Lung microvascular endothelial cell (primary cell): ENCODE results near the gene SLC19A1. TPM values are rescaled to one million over a fixed set of nuclear protein-coding genes. Genes with fewer than 3 reads are reported as not detected.

Experiments used
- DNase-seq, 2 donors: peaks; one replicate each; pipeline versions ENCODE4 v3.0.0 to v3.0.0-alpha.2; 2010; ENCODE audit warnings: low read depth in 2 of 2
- total RNA-seq: library from RNA; depleted of rRNA; stranded (reverse); fragments of >200 nt; gene quantifications from 2 replicates; pipeline ENCODE4 v1.2.1, GENCODE V29; 2014

SLC19A1 gene
- total RNA-seq, 1 donor from 2014 or later, result 5.2 TPM

DNA sequence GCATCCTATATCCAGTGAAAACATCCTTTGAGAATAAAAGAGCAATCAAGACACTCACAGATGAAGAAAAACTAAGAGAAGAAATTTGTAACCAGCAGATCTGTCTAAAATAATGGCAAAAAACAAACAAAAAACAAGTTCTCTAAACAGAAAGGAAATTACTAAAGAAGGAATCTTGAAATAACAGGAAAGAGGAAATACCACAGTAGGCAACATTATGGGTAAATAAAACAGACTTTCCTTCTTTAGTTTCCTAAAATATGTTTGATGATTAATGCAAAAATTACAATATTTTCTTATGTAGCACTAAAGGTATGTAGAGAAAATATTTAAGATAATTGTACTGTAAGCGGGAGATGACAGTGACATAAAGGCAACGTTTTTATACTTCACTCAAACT lies 23.5 kb downstream of the SLC19A1 start:
- DNase-seq, result no peak

DNA sequence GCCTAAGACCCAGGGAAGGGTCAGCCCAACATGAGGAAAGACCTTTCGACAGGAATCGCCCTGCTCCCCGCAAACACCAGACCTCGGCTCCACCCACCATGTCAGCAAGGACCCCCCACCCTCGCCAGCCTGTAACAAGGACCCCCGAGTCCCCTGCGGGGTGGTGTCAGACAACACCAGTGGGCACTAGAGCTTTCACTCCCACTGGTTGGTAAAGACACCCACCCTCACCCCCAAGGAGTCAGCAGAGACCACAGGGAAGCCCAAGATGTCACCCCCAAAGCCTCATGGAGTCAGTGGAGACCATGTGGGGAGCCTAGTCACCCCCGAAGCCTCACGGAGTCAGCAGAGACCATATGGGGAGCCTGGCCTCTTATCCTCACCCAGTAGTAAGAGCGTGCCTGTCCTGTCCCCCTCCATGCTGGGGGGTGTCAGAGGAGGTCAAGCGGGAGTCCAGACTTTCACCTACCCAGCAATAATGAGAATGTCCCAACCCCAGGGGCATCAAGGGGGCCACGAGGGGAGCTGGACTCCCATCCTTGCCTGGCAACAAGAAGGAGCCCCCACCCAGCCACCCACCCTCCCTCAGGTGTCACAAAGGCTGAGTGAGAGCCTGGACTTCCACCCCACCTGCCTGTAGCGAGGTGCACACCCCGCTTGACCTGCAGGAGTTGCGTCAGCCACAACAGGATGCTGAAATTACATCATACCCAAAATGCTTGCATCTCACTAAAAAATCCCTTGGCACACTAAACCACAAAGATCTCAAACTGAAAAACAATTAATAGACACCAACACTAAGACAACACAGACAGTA lies 24.8 kb downstream of the SLC19A1 start:
- peak in 1 of 2 donors; percentile 46 for DNase-seq

DNA sequence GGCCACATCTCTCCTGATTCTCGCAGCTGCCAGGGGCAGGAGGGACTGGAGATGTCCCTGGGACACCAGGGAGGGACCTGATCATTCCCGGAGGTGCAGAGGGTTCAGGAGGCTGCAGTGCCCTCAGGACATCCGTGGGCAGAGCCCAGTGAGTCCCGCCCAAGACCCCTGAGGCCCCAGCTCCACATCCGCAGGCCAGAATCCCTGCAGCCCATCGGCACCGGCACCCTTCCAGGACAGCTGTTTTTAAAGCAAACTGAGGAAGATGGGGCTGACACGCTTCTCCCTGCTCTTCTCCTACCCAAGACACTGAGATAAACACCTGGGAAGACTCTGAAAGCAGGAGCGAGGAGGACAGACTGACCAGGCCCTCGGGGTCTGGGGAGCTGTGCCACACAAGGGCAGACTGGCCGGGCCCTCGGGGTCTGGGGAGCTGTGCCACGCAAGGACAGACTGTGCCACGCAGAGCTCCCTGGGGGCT lies 25.5 kb downstream of the SLC19A1 start:
- DNase-seq, result no peak

DNA sequence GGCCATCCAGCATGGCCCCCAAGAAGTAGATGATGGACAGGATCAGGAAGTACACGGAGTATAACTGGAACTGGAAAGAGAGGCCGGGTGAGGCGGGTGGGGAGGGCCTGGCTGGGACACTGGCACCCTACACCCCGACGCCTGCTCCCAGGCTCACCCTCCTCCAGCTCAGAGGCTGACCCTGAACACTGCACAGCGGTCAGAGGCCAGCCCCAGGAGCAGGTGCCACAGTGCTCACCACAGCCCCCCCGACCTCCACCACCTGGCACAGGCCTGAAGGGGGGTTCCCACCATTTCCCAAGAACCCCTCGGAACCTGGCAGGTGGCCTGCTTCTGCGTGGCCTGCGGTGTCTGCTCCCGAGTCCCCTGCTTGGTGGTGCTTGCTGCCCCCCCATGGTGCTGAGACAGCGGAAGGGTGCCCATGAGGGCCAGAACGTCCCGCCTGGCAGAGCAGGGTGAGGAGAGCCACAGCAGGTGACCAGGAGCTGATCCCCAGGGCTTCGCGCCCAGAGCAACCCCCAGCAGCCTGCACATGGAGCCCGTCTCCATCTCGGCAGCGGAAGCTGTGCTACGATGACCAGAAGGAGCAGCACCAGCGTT lies 26.1 kb downstream of the SLC19A1 start:
- DNase-seq, result no peak

DNA sequence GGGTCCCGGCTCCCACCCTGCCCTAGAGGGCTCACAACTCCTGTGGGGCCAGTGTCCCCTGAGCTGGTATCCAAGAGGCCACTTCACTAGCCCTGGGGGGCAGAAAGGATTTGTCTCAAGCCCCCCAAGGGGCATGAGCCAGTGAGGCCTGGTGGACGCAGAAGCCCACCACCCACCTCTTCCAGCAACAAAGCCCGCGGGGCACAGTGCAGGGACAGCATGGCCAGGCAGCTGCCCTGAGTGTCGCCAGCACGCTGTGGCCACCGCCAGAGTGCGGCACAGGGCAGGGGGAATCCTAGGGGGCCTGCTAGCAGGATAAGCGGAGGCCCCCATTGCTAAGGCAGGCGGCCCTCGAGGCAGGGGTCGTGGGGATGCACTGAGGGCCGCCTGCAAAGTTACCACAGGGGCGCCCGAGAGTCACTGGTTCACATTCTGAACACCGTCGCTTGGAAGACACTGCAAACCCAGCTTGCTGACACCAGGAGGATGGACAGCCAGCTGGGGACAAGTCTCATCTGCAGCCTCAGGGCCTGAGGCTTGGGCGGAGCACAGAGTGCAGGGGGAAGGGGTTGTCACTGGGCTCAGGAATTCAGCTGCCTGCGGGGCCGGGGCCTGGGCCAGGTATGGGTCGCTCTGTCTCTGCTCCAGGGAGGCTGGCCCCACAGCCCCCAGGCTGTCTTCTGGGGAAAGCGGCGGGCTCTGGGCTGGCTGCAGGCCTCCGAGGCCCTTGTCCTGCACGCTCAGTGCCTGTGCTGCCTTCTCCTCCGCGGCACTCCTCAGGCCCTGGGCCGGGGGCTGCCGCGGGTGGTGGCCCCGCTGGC lies 26.8 kb downstream of the SLC19A1 start:
- DNase-seq, result no peak

DNA sequence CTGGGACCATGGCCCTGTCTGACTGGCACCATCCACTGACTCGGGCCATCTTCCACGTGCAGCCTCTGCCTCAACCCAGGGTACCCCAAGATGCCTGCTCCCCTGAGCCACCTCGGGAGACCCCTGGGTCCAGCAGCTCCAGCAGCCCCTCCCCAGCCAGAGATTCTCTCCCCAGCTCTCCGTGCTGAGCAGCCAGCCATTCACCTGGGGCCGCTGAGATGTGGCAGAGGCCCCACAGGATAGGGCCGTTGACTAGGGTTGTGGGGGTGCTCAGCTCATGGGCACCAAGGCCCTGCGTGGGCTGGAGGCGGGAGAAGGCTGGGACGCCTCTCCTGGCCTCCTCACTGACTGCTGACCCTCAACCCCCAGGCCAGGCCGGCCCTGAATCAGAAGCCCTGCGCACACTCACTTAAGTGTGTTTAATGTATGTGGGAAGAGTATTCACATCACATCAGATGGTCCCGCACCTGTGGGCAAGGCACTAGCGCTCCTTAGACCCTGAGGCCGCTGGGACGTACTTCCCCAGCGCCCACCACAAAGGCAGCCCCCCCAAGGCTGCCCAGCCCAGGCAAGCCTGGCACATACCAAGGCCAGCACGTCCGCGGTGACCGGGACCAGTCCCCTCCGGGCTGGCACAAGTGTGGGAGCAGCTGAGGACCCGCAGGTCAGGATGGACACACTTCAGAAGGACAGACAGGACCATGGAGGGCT lies 27.8 kb downstream of the SLC19A1 start:
- DNase-seq, result no peak

DNA sequence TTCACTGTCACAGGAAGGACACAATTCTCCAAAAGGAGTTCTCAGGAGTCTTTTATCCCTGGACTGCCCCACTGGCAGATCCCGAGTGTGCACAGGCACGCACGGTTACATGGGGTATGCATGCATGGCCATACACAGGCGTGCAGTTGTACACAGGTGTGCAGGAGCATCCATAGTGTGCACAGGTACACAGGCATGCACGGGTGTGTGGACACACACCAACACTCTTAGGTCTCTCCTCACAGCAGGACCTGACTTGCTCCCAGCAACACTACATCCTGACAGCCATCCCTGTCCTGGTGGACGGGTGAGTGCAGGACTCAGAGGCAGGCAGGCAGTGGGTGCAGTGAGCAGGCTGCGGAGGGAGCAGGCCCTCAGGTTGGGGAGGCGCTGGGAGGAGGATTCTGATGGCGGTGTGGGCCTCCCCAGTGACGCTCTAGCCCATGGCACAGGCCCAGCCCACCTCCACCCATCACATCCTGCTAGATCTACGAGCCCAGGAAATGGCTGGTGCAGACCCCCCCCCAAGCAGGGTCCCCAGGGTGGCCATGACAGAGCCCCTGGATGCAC lies 28.4 kb downstream of the SLC19A1 start:
- no peak for DNase-seq

DNA sequence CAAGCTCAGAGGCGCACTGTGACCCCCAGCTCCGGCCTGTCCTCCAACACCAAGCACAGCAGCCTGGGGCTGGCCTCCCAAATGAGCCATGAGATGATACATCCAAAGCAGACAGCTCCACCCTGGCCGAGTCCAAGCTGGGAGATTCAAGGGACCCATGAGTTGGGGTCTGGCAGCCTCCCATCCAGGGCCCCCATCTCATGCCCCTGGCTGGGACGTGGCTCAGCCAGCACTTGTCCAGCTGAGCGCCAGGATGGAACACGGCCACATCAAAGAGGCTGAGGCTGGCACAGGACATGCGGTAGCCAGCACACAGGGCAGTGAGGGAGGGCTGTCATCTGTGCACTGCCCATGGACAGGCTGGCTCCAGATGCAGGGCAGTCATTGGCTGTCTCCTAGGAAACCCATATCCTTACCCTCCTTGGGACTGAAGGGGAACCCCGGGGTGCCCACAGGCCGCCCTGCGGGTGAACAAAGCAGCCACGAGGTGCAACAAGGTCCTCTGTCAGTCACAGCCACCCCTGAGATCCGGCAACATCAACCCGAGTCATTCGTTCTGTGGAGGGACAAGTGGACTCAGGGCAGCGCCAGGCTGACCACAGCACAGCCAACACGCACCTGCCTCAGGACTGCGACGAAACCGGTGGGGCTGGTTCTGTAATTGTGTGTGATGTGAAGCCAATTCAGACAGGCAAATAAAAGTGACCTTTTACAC lies 29.1 kb downstream of the SLC19A1 start:
- DNase-seq, result no peak

DNA sequence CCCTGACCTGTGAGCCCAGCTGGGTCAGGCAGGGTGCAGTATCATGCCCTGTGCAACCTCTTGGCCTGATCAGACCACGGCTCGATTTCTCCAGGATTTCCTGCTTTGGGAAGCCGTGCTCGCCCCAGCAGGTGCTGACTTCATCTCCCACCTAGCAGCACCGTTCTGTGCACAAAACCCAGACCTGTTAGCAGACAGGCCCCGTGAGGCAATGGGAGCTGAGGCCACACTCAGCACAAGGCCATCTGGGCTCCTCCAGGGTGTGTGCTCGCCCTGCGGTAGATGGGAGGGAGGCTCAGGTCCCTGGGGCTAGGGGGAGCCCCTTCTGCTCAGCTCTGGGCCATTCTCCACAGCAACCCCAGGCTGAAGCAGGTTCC lies 29.6 kb downstream of the SLC19A1 start:
- DNase-seq, result no peak

DNA sequence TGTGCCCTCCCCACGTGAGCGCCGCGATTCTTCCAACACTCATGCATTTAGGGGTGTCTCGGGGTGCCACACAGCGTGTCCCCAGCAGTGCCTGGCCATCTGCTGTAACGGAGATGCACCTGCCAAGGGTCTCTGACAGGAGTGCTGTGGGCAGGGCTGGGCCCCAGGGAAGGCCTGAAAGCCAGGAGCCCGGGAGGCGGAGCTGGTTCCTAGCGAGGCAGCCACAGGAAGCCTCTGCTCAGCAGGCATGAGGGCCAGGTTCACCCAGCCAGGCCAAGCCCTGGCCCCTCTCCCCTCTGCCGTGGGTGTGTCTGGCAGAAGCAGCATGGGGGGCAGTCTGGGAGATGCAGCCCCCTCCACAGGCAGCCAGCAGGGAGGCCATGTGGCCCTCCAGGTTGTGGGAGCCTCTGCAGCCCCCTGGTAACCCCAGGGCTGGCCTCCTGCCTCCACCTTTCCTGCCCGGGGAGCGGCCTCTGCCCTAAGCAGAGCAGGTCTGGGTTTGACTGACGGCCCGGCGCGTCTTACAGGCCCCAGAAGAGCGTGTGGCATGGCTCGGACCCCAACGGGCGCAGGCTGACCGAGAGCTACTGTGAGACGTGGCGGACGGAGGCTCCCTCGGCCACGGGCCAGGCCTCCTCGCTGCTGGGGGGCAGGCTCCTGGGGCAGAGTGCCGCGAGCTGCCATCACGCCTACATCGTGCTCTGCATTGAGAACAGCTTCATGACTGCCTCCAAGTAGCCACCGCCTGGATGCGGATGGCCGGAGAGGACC lies 30.4 kb downstream of the SLC19A1 start:
- DNase-seq, result no peak

DNA sequence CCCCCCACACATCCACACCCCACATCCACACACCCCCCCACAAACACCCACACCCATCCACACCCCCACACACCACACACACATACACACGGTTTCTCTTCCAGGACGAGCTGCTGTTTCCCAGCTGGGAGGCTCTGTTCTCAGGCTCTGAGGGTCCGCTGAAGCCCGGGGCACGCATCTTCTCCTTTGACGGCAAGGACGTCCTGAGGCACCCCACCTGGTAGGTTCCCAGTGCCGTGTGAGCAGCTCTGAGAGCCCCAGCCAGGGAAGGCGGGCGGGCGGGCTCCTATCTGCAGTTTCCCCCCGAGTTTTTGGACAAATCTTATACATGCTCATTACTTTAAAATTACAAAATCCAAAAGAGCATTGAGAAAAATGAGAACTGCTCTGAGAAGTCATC lies 31.2 kb downstream of the SLC19A1 start:
- no peak for DNase-seq

DNA sequence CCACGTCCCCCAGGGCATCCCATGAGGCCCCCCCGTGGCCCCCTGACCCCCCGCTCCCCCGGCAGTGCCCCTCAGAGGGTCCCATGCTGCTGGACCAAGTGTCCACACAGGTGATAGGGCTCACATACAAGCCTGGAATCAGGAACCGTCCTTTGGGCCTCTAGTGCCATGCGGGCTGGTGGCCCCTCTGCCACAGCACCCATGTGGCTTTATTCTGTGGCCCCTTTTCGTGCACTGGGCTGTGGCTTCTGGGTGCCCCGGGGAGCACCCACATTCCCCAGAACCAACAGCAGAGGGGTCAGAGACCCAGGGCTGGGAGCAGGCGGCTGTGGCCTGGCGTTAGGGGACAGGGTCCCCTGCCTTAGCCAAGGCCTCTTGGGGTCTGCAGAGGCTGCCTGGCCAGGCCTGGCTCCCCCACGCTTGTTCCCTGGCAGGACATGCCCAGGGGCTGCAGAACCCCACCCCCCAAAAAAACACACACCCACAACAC lies 31.7 kb downstream of the SLC19A1 start:
- DNase-seq, result no peak

DNA sequence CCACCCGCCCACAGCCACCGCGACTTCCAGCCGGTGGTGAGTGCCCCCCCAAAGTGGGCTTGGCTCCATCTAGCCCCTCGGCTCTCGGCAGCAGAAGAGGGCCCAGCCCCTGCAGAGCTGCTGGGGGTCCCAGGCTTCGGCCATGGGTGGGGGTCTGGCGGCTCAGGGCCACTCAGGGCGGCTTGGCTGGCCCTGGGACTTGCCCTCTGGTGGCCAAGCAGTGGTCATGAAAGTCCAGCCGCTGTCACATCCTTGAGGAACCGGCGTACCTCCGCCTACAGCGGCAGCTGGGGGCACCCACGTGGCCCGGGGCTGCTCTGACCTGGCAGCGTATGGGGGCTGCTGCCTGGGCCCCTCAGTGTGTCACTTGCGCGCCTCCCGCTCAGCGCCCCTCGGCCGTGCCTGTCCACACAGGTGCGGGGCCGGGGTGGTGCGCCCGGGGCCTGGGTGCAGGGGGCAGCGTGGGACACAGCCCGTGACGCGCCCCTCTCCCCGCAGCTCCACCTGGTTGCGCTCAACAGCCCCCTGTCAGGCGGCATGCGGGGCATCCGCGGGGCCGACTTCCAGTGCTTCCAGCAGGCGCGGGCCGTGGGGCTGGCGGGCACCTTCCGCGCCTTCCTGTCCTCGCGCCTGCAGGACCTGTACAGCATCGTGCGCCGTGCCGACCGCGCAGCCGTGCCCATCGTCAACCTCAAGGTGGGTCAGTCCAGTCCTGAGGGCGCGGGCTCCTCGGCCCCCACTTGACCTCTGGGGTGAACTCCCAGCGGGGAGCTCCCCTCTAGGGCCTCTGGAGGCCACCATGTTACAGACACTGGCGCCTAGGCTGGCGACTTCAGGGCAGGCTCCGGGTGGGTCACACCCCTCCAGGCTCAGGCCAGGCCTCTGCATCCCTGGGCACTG lies 32.4 kb downstream of the SLC19A1 start:
- no peak for DNase-seq

DNA sequence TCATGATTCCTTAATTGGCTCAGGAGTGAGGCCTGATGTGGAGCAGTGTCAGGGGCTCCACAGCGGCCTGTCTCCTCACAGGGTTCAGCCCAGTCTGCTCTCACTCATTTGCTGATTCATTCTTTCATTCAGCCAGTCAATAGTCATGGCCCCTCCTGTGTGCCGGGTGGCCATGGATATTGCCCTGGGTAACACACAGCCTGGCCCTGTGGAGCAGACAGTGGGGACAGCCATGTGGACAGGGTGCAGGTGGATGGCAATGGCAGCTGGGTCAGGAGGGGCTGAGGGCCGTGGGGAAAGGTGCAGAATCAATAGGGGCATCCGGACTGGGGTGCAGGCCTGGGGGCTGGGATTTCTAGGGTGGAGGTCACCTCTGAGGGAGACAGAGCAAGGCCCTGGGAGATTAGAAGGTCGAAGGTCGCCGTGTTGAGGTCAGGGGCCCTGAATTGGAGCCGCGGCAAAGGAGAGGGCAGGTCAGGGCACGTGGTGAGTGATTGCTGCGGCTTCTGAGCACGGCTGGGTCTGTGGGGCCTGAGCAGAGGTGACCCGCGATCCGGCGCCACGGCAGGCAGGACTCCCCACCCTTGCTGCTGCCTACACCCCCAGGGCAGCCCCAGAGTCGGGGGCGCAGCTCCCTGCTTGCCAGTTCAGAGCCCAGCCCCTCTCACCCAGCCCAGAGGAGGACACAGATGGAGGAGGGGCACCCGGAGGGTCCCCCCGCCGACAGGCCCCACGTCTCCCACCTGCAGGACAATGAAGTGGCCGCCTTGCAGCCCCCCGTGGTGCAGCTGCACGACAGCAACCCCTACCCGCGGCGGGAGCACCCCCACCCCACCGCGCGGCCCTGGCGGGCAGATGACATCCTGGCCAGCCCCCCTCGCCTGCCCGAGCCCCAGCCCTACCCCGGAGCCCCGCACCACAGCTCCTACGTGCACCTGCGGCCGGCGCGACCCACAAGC lies 33.4 kb downstream of the SLC19A1 start:
- no peak for DNase-seq

DNA sequence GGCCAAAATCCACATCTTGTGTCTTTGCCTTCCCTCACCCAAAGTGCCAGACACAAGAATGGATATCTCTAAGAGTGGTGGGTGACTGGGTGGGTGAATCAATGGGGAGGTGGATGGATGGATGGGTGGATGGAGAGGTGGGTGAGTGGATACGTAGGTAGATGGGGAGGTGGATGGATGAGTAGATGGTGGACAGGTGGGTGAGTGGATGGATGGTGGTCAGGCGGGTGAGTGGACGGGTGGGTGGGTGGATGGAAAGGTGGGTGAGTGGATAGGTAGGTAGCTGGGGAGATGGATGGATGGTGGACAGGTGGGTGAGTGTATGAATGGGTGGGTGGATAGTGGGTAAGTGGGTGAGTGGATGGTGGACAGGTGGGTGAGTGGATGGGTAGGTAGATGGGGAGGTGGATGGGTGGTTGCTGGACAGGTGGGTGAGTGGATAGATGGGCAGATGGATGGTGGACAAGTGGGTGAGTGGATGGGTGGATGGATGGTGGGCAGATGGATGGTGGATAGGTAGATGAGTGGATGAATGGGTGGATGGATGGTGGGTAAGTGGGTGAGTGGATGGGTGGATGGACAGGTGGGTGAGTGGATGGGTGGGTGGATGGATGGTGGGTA lies 34.2 kb downstream of the SLC19A1 start:
- no peak for DNase-seq

DNA sequence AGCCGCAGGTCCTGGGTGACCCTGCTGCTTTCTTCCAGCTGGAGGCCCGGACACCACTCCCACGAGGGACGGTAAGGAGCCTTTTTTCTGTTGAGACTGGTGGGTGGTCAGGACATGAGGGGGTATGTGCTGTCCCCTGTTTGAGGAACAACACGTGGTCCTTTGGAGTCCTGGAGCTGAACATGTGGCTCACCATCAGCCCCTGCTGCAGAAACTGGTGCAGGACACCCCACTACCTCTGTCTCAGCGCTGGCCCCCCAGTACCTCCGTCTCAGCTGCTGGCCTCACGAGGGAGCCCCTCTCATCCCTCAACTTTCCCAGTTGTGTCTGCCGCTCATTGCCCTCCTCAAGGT lies 34.7 kb downstream of the SLC19A1 start:
- no peak for DNase-seq

DNA sequence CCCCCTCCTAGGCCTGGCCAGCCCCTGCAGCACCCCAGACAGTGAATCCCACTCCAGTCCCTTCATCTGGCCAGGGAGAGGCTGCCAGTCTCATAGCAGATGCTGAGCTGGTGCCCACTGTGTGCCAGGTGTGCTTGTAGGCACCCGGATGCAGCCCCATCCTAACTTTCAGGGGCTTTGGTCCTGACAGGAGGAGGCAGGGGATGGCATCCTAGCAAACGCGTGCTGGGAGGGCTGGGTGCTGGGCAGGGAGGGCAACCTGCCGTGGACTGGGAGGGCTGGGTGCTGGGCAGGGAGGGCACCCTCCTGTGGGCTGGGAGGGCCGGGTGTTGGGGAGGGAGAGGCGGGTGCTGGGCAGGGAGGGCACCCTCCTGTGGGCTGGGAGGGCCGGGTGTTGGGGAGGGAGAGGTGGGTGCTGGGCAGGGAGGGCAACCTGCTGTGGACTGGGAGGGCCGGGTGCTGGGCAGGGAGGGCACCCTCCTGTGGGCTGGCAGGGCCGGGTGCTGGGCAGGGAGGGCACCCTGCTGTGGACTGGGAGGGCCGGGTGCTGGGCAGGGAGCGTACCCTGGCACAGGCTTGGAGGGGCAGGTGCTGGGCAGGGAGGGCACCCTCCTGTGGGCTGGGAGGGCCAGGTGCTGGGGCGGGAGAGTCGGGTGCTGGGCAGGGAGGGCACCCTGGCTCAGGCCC lies 35.3 kb downstream of the SLC19A1 start:
- no peak for DNase-seq
